Diencephalon (tissue), 1 donor: ENCODE results near the gene HIPK4. TPM values are rescaled to one million over a fixed set of nuclear protein-coding genes. Genes with fewer than 3 reads are reported as not detected.

Source experiments
- small RNA-seq: library from RNA; depleted of rRNA; stranded (forward); fragments of <200 nt; gene quantifications from one replicate; pipeline ENCODE3, GENCODE V24; 2014
- total RNA-seq: library from RNA; depleted of rRNA; stranded (reverse); fragments of >200 nt; gene quantifications from one replicate; pipeline ENCODE4 v1.2.3, GENCODE V29; 2014

The HIPK4 gene, protein sequence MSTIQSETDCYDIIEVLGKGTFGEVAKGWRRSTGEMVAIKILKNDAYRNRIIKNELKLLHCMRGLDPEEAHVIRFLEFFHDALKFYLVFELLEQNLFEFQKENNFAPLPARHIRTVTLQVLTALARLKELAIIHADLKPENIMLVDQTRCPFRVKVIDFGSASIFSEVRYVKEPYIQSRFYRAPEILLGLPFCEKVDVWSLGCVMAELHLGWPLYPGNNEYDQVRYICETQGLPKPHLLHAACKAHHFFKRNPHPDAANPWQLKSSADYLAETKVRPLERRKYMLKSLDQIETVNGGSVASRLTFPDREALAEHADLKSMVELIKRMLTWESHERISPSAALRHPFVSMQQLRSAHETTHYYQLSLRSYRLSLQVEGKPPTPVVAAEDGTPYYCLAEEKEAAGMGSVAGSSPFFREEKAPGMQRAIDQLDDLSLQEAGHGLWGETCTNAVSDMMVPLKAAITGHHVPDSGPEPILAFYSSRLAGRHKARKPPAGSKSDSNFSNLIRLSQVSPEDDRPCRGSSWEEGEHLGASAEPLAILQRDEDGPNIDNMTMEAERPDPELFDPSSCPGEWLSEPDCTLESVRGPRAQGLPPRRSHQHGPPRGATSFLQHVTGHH
- not detected for total RNA-seq

DNA sequence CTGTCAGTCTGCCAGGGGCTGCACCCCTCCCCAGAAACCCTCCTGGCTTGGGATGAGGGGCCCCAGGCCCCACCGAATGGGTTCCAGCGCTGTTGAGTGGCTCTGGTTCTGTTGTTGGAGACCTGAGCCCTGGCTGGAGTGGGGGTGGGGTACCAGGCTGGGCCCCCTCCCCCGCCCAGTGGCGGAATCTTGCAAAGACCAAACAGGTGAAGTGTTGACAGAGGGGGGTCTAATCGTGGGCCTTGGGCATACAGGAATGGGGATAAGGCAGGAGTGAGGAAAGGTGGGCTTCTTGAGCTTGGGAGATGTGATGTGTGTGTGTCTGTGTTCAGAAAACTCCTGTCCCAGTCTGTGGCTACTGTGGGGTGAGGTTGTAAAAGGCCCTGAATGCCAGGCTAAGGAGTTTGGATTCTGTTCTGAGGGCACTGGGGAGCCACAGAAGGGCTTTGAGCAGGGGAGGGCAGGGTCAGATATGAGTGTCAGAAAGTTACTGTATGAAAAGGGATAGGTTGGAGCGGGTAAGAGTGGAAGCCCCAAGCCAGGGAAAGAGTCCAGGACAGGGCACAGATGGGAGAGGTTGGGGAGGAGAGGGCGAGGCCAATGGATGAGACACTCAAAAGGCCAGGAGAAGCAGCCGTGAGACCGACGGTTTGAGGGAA lies at the start of gene HIPK4:
TSS of gene HIPK4 (minus strand) at position 98 of the 659 bp plus-strand sequence. CDS start 279 bp downstream, outside the sequence.

DNA sequence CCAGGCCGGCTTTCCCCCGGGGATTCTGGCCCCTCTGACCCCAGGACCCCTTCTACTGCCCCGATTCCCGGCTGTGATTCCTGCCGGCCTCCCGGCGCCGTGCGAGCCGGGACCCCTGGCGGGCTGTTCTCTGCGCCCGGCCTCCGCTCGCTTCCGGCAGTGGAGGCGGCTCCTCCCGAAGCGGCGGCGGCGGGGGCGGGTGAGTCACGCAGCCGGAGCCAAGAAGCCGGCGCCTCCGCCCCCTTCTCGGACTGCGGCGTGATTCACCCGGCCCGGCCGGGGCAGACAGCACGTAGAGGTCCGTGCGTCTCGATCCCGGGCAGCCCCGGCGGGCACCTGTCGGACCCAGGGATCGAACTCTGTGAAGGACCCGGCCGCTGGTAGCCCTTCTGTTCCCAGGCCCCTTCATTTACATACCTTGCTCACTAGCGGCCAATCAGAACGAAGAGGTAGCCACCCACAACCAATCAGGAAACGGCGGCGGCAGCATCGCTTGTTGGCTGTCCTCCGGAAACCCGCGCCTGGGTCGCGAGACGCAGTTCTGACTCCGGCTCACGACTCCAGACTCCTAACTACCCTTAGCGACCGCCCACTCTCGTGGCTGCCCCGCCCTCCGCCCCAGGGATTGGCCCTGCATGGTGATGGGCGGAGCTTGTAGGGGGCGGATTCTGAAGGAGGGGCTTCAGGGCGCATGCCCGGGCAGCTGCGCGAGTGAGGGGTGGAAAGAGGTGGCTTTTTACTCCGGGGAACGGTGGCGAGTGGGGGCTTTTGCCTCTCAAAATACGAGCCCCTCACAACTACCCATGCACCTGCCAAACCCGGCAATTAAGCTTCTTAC lies 35.7 kb upstream of the HIPK4 start, which contains the start of gene SERTAD1:
TSS of gene SERTAD1 (minus strand) at position 543 of the 838 bp plus-strand sequence. CDS start 2,446 bp downstream, outside the sequence.

DNA sequence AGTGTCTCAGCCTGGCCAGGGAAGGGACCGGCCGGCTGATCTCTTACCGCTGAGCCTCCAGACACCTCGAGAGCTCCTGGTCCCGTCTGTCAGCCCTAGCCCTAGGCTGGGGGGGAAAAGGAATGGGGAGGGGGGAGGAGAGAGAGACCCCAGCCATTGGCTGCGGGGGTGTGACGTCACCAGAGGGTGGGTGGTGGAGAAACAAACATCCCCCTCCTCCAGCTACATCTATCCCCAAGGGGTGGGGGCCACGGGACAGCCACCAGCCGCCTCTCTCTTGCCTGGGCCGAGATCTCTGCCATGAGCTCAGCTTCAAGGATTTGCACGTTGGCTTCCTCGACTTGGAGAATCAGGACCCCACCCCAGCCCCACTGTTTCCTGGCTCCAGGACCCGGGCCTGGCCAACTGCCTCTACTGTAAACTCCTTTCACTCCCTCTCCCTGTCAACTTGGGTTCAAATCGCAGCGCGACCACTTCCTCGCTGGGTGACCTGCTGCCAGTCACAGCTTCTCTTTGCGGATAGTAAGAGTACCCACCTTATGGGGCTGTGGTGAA lies 23.4 kb upstream of the HIPK4 start, which contains the start of gene PRX:
TSS of gene PRX (minus strand) at position 88 of the 555 bp plus-strand sequence. CDS start 5,446 bp downstream, outside the sequence.

DNA sequence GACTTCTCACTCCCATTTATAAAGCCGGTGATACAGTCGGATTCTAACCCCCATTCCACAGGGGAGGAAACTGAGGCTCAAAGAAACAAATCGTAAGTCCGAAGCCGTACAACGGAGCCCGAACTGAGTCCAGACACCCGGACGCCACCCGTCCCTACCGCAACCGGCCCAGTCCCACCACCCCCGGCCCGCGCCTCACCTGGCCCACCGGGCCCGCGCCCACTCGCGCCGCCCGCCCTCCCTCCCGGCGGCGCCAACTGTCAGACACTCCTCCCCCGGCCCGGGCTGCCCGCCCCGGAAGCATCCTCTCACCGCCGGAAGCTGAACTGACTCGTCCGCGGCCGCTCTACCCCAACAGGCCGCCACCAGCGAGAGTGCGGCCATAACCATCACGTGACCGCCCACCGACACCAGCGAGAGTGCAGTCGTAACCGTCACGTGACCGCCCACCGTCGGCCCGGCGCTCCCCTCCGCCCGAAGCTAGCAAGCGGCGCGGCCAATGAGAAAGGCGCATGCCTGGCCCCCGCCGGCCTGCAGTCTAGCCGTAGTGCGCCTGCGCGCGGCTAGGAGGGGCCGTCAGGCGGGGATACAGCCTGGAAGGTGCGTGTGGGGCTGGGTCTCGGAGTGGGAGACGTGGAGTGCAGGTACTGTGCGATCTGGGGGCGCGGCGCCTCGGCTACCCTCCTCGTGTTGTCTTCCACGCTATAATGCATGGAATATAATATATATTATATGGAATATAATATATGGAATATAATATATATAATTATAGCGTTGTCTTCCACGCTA lies 41.7 kb downstream of the HIPK4 start, which contains the start of the genes C19orf47 and PLD3:
TSS of gene C19orf47 (minus strand) at position 273 of the 789 bp plus-strand sequence. CDS start 6,540 bp downstream, outside the sequence.
TSS of gene PLD3 (plus strand) at position 571 of the 789 bp plus-strand sequence. CDS start 17,789 bp downstream, outside the sequence.

Small RNA genes lying within 50 kb of the gene (small RNA-seq; reads per million reads assigned to genes)
- not detected for gene MIR6796
- not detected for gene RF00019

Other genes starting within 250 kb of the HIPK4 start
- 38.3 TPM for gene MAP3K10, start 198.8 kb downstream of the HIPK4 start, total RNA-seq
- gene TTC9B, start 171.8 kb downstream of the HIPK4 start, total RNA-seq = 45.7 TPM
- gene CCNP, start 163.5 kb downstream of the HIPK4 start, total RNA-seq = 0.46 TPM
- 68.3 TPM for gene AKT2, start 104.8 kb downstream of the HIPK4 start, total RNA-seq
- 18.0 TPM for gene C19orf47, start 41.8 kb downstream of the HIPK4 start, total RNA-seq
- 272 TPM for gene PLD3, start 41.5 kb downstream of the HIPK4 start, total RNA-seq
- gene PRX, start 23.2 kb upstream of the HIPK4 start, total RNA-seq = 2.5 TPM
- 3.5 TPM for gene SERTAD1, start 35.8 kb upstream of the HIPK4 start, total RNA-seq
- 9.5 TPM for gene SERTAD3, start 54.2 kb upstream of the HIPK4 start, total RNA-seq
- gene BLVRB, start 75.6 kb upstream of the HIPK4 start, total RNA-seq = 21.7 TPM
- gene SPTBN4, start 76.8 kb upstream of the HIPK4 start, total RNA-seq = 39.7 TPM
- gene SHKBP1, start 186.7 kb upstream of the HIPK4 start, total RNA-seq = 4.6 TPM
- 35.3 TPM for gene LTBP4, start 211.2 kb upstream of the HIPK4 start, total RNA-seq